ENCODE data around the gene SCUBE3.

SCUBE3 gene

DNA sequence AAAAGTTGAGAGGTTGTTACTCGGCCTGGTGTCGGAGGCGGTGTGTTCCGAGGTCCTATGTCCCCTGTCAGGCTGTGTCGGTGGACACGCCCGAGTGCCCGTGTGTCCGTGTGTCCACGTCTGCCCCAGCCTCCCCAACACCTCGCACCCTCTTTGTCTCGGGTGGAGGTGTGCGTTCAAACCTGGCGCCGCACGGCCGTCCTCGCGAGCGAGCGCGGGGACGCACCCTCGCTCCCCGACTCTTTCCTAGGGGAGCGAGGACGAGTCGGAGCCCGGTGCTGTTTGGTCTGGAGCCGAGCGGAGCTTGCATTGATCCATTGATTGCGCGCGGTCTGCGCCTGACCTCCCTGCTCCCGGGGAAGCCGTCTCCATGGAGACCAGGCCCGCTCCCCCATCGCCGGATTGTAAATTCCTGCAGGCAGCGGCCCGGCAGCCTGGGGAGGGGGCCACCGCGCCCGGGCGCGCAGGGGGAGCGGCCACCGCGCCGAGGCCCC, 411 bp upstream of the SCUBE3 start:
- DNase-seq (ENCODE audit: low read depth in 2 of 2): no peak

DNA sequence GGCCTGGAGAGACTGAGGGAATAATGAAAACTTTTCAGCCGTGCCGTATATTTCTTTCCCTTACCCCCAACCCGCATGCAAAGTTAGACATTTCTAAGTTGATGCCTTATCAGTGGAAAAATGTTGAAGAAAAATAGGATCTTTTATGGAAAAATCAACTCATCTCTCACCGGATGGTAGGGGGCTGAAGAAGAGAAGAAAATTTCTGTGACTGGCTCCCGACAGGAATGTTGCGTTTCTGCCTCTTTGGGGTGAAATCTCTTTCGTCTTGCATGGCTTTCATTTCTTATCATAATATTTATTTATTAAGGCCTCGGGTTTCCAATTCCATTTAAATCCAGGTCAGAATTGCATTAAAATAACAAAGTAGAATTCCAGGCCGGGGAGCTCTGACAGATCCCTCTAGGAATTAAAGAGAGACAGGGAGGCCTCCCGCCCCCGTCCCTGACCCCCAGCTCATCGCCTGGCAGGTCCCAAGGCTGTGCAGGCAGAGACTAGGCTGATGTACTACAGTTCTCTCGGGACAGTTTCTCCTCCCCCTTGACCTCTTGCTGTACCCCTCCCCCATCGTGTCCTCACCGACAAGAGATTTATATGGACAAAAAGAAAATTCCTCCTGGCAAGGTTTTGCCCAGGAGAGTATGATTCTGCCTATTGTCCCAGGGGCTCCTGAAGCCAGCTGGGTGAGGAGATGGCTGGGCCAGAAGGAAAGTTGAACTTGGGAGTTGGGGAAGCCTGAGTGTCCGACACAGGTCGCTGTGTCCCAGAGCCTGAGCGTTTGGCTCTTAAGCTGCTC, 1.3 kb downstream of the SCUBE3 start:
- no peak for DNase-seq (ENCODE audit: low read depth in 2 of 2)

DNA sequence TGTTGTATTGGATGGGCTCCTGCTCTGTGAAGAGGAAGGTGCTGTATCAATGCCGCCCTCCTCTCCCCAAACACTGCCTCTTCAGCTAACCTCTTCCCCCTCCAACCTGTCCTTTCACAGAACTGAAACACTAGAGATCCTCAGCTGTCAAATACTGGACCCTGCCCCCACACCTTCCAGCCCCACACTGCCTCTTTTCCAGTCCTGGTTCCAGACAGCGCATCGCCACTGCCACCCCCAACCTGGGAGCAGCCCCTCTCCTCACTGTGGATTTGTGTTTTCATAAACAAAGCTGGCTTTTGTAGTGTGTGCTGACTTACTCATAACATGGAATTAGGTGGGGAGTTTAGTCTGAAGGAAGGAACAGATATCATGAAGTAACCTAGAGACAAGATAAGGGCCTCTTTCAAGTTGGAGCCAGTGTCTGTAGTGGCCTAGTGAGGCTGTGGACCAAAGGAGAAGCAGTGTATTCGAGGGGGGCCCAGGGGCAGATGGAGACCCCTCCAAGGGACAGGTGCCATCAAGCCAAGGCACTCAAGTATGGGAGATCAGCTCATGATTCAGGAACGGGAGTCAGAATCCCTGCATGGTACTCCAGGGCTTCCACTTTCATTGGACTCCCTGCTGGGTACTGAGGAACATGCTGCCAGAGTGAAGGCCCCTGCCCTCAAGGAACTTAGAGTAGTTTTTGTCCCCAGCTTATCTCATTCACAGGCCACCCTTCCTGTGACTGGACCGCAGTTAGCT, 2.1 kb downstream of the SCUBE3 start:
- DNase-seq (ENCODE audit: low read depth in 2 of 2): no peak

DNA sequence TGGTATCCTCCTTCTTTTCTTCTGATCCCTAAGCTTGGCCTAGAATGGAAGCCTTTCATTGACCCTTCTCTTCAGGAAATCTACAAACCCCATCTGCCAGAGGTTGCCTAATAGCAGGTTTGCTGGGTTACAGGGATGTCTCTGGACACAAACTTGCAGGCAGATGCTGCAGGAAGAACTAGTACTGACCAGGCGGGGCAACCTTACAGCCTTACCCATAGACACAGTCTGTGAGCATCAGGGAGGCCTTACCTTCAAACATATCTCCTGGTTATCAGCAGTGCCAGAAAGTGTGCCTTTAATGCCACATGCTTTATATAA, 2.6 kb downstream of the SCUBE3 start:
- DNase-seq (ENCODE audit: low read depth in 2 of 2): no peak

DNA sequence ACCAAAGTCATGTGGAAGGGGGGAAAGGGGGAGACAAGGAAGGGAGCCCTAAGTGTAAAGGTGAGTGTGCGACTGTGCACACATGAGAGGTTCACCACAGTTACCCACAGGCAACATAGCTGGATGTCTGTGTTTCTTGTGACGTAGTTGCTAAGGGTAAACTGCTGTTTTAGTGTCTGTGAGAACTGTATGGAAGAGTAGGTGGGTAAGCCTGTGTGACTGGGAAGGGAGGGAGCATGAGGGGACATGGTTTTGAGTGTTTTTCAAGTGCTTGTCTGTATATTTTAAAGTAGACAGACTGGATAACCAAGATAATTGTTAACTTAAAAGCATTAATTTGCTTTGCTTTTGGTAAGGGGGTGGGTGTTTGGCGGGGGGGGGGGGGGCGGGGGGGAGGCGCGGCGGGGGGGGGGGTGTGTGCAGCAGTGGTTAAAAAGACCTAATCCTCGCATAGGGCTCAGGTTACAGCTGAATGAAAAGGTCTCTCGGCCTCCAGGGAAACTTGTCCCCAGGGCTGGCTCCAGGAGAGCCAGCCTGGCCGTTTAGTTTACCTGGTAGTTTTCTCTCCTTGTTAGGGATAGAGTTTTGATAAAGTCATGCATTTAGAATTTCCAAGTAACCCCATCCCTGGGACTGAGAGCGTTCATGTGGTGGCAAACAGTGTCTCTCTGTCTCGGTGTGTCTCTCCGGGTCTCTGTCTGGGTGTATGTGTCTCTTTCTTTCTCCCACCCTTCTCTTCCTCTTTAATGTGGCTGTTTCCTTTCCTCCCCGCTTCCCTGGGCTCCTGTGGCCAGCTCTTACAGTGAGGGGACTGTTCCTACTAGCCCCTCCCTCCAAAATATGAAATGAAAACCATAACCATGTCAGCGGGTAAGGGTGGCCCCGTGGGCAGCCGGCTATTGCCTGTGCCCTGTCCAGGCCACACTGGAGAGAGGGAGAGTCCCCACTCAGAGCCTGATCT, 3.4 kb downstream of the SCUBE3 start:
- DNase-seq (ENCODE audit: low read depth in 2 of 2): no peak

DNA sequence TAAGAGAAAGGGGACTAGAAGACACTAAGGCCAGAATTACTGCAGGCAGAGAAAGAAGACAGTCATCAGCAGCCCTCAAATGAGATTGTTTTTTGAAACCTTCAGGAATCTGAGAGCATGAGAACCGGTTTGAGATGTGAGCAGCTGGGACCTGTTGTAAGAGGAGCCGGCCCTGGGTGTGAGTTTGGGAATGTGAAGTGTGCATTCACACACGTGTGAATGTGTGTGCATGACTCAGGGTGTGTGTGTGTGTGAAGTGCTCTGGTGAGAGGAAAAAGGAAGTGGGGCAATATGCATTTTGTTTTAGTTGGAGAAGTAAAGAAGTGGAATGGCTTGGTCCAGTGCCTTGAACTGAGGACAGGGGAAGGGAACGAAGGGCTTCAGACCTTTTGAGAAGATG, 4.3 kb downstream of the SCUBE3 start:
- peak in 1 of 2 experiments; percentile 23 for DNase-seq (ENCODE audit: low read depth in 2 of 2)

DNA sequence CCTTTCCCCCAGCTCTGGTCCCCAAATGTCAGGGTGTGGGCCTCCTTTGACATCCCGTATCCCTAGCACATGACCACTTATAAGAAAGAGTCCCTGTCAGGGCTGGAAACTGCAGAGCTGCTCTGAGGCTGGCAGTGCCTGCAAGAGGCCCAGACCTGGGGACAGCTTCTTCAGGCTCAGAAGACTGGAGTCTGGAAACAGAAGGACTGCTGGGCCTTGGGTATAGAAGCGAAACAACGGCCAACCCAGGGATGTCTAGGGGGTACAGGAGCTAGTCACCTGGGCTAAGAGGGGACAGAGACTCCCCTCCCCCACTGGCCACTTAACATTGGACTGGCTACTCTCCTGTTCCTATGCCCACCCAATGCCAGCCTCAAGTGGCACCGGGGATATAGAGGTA, 4.7 kb downstream of the SCUBE3 start:
- no peak for DNase-seq (ENCODE audit: low read depth in 2 of 2)

DNA sequence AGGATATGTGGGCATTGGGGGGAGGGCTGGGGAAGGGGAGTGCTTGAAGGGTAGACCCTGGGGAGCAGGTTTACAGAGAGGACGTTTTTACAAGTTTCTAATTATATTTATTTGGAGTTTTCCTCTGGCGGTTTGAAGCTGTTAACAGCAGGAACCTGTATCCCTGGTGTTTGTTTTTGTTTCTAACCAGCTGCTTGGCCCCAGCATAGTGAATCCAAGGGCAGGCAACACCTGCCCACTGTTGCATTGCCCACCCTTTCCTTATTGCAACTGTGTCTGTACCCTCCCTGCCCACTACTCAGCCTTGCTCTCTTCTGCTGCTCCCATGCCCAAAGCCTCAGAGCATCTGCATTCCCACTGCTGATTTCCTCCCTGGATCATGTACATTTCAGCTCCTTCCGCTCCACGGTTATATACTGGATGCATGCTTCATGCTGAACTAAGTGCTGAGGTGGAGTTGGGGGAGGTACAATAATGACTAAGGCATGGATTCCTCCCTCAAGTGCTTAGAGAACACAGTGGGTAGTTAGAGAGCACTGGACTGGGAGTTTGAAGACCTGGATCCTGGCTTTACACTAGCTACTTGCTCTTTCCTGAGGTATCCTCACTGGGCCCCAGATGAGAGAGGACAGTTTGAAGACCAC, 6.0 kb downstream of the SCUBE3 start:
- no peak for DNase-seq (ENCODE audit: low read depth in 2 of 2)

DNA sequence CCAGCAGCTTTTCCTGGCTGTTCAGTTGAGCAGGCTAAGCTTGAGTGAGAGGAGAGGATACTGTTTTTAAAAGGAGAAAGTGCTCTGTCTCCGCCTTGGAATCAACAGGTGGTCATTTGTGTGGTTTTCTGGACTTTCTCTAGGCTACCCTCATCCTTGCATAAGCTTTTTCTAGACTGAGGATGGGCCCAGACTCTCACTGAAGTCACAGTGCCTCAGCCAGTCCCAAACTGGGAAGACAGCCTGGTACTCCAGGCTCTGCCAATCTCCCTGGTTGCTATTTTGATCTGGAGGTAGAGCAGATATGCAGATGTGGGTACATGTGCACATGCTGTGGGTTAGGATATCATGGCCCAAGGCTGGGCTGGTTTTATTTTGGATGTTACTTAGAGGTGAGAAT, 7.0 kb downstream of the SCUBE3 start:
- no peak for DNase-seq (ENCODE audit: low read depth in 2 of 2)

DNA sequence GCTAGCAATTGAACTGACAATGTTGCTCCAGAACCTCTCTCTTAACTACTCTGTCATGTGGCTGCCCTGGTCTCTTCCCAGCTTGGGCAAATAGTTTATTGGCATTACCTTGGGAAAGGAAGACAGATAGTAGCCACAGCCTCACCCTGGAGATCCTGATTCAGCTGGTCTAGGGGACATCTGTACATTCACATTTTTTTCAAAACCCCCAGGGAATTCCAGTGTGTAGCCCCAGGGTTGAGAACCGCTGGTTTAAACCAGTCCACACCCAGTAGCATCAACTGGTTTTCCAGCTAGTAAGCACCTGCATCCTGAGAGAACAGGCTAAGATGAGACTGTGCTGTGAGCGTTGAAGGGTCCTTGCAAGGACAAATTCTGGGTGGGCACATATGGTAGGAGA, 9.6 kb downstream of the SCUBE3 start:
- no peak for DNase-seq (ENCODE audit: low read depth in 2 of 2)

DNA sequence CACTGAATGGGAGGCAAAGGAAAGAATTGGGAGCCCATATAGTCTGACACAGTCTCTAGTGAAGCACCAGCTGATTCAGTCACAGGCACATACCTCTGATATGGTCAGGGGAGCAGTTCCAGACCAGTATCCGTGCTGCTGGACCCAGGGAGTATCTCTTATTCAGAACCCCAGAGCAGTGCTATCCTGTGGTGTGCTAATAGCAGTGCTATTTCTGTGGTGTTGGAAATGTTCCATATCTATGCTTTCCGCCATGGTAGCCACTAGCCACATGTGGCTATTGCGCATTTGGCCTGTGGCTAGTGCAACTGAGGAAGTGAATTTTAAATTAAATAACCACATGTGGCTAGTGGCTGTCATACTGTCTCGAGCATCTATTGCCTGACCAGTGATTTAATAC, 11.0 kb downstream of the SCUBE3 start:
- DNase-seq (ENCODE audit: low read depth in 2 of 2): no peak

DNA sequence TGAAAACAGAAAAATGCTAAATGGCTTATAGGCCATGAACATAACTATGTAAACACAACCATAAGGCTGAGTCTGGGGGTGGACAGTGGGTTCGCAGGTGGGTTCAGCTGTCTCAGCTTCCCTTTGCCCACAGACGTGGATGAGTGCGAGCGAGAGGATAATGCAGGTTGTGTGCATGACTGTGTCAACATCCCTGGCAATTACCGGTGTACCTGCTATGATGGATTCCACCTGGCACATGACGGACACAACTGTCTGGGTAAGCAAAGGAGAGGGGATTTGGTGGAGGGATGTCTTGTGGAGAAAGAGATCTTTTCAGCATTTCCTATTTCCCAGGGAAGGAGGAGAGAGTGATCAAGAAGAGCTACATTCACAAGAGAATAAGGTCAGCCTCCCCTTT, 14.7 kb downstream of the SCUBE3 start:
- DNase-seq (ENCODE audit: low read depth in 2 of 2): no peak

DNA sequence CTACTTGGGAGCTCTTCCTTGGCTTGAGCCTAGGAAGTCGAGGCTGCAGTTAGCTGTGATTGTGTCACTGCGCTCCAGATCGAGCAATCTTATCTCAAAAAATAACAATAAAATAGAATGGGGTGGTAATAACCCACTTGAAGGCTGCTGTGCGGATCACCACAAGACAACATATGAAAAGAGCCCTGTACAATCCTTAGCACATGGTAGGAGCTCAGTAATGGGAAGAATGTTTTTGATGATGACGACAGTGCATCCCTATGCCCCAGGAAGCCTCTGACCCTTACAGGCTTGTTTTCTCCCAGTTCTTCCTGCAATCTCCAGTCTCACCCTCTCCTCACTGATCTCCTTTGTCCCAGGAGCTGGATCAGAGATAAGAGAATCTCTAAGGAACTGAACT, 15.5 kb downstream of the SCUBE3 start:
- DNase-seq (ENCODE audit: low read depth in 2 of 2): no peak

DNA sequence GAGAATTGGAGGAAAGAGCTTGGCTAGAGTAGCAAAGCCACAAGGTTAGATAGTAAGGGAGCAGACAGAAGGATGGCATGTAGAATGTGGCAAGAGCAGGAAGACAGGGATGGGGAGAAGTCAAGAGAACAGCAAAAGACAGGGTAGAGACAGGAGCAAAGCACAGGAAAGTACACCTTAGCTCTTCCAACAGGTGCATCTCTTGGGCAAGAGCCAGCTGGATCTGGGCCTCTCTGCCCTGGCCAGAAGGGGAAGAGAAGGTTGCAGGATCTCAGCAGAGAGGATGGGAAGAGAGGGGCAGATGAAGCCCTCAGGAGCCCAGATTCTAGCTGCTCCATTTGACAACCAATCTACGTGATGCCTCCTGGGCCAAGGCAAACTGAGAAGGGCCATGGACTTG, 16.7 kb downstream of the SCUBE3 start:
- DNase-seq (ENCODE audit: low read depth in 2 of 2): no peak

DNA sequence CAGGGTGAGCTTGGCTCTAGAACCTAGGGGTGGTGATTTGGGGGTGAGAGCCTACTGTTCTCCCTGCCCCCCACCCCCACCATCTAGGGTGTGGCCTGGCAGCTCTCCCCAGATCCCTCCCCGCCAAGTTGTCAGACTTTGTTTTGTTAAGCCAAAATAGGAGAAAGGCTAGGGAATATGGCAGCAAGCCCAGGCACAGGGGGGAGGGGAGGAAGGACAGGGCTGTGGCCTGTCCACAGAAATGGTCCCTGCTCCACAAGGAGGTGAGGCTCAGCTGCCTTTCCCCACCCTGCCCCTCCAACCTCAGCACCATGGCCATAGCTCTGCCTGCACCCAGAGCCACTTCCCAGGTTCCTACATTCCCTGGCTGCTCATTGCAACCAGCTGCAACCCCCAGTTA, 17.2 kb downstream of the SCUBE3 start:
- DNase-seq (ENCODE audit: low read depth in 2 of 2): no peak

DNA sequence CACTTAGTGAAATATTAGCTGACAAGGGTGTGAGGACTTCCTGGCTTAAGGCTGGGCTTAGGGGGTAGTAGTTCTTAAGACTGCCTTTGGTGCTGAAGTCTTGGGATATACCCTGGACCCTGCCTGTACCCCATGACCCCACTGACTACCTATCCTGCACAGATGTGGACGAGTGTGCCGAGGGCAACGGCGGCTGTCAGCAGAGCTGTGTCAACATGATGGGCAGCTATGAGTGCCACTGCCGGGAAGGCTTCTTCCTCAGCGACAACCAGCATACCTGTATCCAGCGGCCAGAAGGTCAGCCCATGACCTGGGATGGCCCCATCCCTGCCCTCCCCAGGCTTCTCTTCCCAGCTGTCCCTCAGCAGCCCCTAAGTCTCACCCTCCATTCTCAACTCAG, 17.8 kb downstream of the SCUBE3 start:
- no peak for DNase-seq (ENCODE audit: low read depth in 2 of 2)

DNA sequence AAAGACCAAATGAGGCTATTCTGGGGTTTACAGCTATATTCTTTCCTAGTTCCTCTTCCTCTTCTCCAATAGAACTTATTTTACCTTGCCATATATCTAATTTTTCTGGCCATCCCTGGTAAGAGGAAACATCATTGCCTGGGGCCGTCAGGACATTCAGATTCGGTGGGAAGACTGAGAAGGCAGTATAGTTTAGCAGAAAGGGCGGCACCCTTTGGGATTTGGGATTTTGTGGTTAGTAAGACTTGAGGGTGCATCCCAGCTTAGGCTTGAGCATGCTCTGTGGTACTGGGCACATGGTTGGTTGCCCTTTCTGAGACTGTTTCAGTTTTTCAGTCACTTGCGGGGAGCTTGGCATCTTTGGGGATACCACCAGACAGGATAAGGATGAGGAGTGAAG, 21.1 kb downstream of the SCUBE3 start:
- DNase-seq (ENCODE audit: low read depth in 2 of 2): no peak

DNA sequence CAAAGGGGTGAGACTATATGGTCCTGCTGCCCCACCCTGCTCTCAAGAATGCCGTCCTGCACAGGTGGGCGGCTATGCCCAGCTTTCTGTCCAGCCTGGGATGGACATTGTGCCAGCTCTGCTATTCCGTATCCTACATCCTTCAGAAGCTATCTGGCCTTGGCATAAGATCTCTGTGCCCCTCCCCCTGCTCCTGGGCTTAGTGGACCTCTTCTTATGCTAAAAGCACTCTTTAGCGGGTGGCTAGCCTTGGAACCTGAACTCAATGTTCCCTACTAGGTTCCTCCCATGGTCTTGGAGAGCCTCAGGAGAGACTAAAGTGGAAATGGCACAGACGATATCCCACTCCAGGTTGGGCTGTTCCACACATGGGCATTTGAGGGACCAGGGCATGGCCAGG, 22.5 kb downstream of the SCUBE3 start:
- DNase-seq (ENCODE audit: low read depth in 2 of 2): no peak

DNA sequence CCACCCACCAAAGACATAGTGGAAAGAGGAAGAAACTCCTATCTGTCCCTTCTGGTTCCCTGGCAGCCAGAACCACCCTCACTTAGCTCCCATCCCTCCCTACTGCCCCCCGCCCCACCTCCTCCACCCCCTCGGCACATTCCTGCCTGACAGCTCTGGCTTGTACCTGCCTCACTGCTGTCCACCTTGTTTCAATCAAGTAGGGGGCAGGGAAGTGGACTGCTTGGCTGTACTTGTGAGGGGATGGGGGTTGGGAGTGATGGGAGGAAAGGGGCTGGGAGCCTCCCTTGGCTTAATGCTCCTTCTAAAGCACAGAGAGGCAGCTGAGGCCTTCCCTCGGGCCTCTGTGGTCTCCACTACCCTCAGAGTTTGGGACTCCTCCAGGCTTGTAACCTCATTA, 23.7 kb downstream of the SCUBE3 start:
- DNase-seq (ENCODE audit: low read depth in 2 of 2): no peak

DNA sequence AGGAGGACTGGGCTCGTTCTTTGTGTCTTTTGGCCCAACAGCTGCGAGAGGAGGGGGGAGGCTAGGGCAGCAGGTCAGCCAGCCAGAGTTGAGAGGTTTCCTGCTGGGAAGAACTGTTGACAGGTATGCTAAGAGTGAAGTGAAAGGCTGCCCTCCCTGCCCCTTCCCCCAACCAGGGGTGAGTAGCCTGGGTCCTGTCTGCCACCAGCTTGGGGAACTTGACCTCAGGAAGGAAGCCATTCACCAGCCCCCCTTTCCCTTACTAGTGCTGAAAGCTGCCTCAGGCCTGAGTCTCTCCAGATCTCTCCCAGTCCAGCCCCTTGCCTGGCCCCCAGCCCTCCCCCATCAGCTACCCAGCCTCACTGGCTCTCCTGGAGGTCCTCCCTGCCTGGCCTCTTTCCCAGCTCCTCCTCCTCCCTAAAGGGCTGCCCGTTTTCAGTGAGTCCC, 25.1 kb downstream of the SCUBE3 start:
- DNase-seq (ENCODE audit: low read depth in 2 of 2): no peak

DNA sequence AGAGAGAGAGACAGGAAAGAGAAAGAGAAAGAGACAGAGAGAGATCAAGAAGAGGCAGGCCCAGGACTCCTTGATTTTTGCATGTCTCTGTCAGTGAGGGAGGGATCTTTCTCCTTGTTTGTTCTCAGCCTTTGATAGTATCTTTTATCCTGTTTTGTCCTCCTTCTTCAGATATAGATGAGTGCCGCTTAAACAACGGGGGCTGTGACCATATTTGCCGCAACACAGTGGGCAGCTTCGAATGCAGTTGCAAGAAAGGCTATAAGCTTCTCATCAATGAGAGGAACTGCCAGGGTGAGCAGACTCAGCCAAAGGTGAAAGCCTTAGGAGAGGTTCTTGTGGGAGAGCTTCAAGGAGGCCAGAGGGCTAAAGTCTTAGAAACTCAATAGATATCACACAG, 25.8 kb downstream of the SCUBE3 start:
- no peak for DNase-seq (ENCODE audit: low read depth in 2 of 2)

Data from fibroblast of skin of left biceps (primary cell).